Endothelial cell of umbilical vein (primary cell): ENCODE data around the gene PFAS. TPM values are rescaled to one million over a fixed set of nuclear protein-coding genes. Genes with fewer than 3 reads are reported as not detected.

Source experiments
- BruUV-seq: library from RNA; stranded (reverse); fragments of 400-500 nt; replicated peaks from 2 replicates; lab custom pipeline; 2021; lab: Mats Ljungman, UMichigan
- CTCF ChIA-PET: fragments of 300-600, 350-600 bp; sonication (Branson Sonifier 250); formaldehyde crosslinking; loops from one replicate; lab custom pipeline; 2021; ENCODE audit warnings: antibody characterized with exemption, inconsistent platforms; lab: Charles Lee
- POLR2A ChIA-PET: fragments of 300-600, 350-600 bp; sonication (Branson Sonifier 250); formaldehyde crosslinking; loops from one replicate; lab custom pipeline; 2021; ENCODE audit warnings: antibody characterized with exemption, inconsistent platforms; lab: Charles Lee
- DNase-seq: peaks from one replicate; pipeline ENCODE4 v3.0.0-alpha.2; 2011; ENCODE audit warnings: low read depth, low spot score
- FAIRE-seq: peaks from 2 replicates; lab custom pipeline; 2011; peaks lifted over from hg19 to GRCh38; lab: Jason Lieb, UNC
- H2AFZ ChIP-seq: 2 replicates; pipeline ENCODE4 v1.6.0; 2012; ENCODE audit warnings: low read depth, low read length, control low read depth, inconsistent platforms
- H3K27ac ChIP-seq: 2 replicates; pipeline ENCODE4 v1.5.1; 2011; ENCODE audit warnings: low read depth, mild to moderate bottlenecking, control low read depth, low read length, moderate library complexity; ENCODE audit not compliant: insufficient read depth
- H3K27me3 ChIP-seq, 2 experiments: 2 replicates each; pipeline versions ENCODE4 v1.6.0 to v1.6.1; 2011; ENCODE audit warnings: low read length in 2 of 2, mixed read lengths in 1 of 2; ENCODE audit not compliant: control insufficient read depth in 2 of 2, insufficient read depth in 2 of 2
- H3K36me3 ChIP-seq, 2 experiments: 2 replicates in 1 of 2; 3 replicates in 1 of 2; pipeline ENCODE4 v1.5.1; 2011; ENCODE audit warnings: low read length in 2 of 2, mild to moderate bottlenecking in 1 of 2, moderate library complexity in 1 of 2; ENCODE audit not compliant: control insufficient read depth in 2 of 2, insufficient read depth in 2 of 2; ENCODE audit errors: extremely low read depth in 1 of 2
- H3K4me1 ChIP-seq: 3 replicates; pipeline ENCODE4 v1.5.1; 2011; ENCODE audit warnings: mild to moderate bottlenecking, low read length; ENCODE audit not compliant: control insufficient read depth, insufficient read depth; ENCODE audit errors: extremely low read depth
- H3K4me2 ChIP-seq: 2 replicates; pipeline ENCODE4 v1.6.1; 2011; ENCODE audit warnings: low read length, control low read depth, mixed read lengths; ENCODE audit not compliant: insufficient read depth
- H3K4me3 ChIP-seq, 3 experiments: fragments of 200-600 bp in 1 of 3; sonication (generic), shearing (Covaris generic) in 1 of 3; replicated peaks in 1 of 3; 2 replicates each; pipeline ENCODE4 v1.5.1; 2011 to 2016; ENCODE audit warnings: control low read depth in 3 of 3, low read length in 3 of 3, mild to moderate bottlenecking in 2 of 3, inconsistent platforms in 1 of 3, low read depth in 1 of 3, moderate library complexity in 1 of 3; ENCODE audit not compliant: insufficient read depth in 1 of 3
- H3K79me2 ChIP-seq: 2 replicates; pipeline ENCODE4 v1.6.0; 2012; ENCODE audit warnings: low read length, inconsistent platforms; ENCODE audit not compliant: control insufficient read depth, insufficient read depth
- H3K9ac ChIP-seq: replicated peaks from 2 replicates; pipeline ENCODE3; 2011; ENCODE audit warnings: low read length, control low read depth; ENCODE audit not compliant: insufficient read depth; ENCODE audit errors: extremely low read depth
- H3K9me1 ChIP-seq: replicated peaks from 3 replicates; pipeline ENCODE4 v1.6.0; 2011; ENCODE audit warnings: mild to moderate bottlenecking, low read length; ENCODE audit not compliant: control insufficient read depth, insufficient read depth; ENCODE audit errors: extremely low read depth
- H3K9me3 ChIP-seq: replicated peaks from 2 replicates; pipeline ENCODE4 v1.5.1; 2012; ENCODE audit warnings: low read length, inconsistent platforms; ENCODE audit not compliant: control insufficient read depth, insufficient read depth
- H4K20me1 ChIP-seq: replicated peaks from 2 replicates; pipeline ENCODE3; 2011; ENCODE audit warnings: mild to moderate bottlenecking, low read length; ENCODE audit not compliant: control insufficient read depth, insufficient read depth; ENCODE audit errors: extremely low read depth
- EZH2 ChIP-seq: IDR thresholded peaks from 2 replicates; pipeline ENCODE4 v1.6.1; 2012; ENCODE audit warnings: borderline replicate concordance, low read depth, mild to moderate bottlenecking, moderate library complexity, low read length, inconsistent platforms; ENCODE audit not compliant: severe bottlenecking
- FOS ChIP-seq: IDR thresholded peaks from 2 replicates; pipeline ENCODE4 v1.6.1; 2011; ENCODE audit warnings: mild to moderate bottlenecking, low read length, moderate library complexity, borderline replicate concordance; ENCODE audit not compliant: insufficient read depth
- GATA2 ChIP-seq: IDR thresholded peaks from 2 replicates; pipeline ENCODE4 v1.7.0; 2011; ENCODE audit warnings: low read depth, mild to moderate bottlenecking, moderate library complexity, mixed read lengths, low read length; ENCODE audit not compliant: insufficient read length, insufficient read depth
- JUN ChIP-seq: IDR thresholded peaks from 2 replicates; pipeline ENCODE4 v1.6.1; 2011; ENCODE audit warnings: borderline replicate concordance, low read depth; ENCODE audit not compliant: insufficient read length, insufficient read depth
- MYC ChIP-seq: IDR thresholded peaks from one replicate; pipeline ENCODE4 v1.6.1; 2011; ENCODE audit warnings: mild to moderate bottlenecking, low read depth, low read length
- POLR2A ChIP-seq: IDR thresholded peaks from 2 replicates; pipeline ENCODE4 v1.6.1; 2012; ENCODE audit warnings: low read depth, mild to moderate bottlenecking, control low read depth, low read length
- POLR2AphosphoS5 ChIP-seq: IDR thresholded peaks from 2 replicates; pipeline ENCODE4 v1.6.1; 2012; ENCODE audit warnings: low read depth, mild to moderate bottlenecking, control low read depth, low read length, moderate library complexity; ENCODE audit not compliant: insufficient read depth
- dilution Hi-C: fragments of 300-500 bp; cut with MboI; formaldehyde crosslinking; loops from one replicate; pipeline ENCODE4 v1.15.0; 2019; ENCODE audit warnings: low sequenced_read_pairs; ENCODE audit not compliant: extremely low pct_ligation_motif_present
- intact Hi-C: fragments of 100-400 bp; cut with micrococcal nuclease; formaldehyde crosslinking; loops from one replicate; pipeline ENCODE4 v1.10.0; 2022
- polyA plus RNA-seq, 4 experiments: library from polyadenylated mRNA; depleted of rRNA in 3 of 4; stranded (reverse) in 3 of 4; unstranded in 1 of 4; fragments of >200 nt; gene quantifications; 2 replicates each; pipeline versions ENCODE4 v1.2.1 to v1.2.3, GENCODE V29; 2011 to 2012; ENCODE audit warnings: missing spikeins in 1 of 4
- total RNA-seq: library from RNA; stranded (reverse); gene quantifications from 2 replicates; pipeline ENCODE4 v1.2.3, GENCODE V29; 2021
- TF ChIP-seq, protein P1 (sequence below): IDR thresholded peaks from 2 replicates; pipeline ENCODE4 v1.6.1; 2011; ENCODE audit not compliant: insufficient read depth, insufficient read length
- TF ChIP-seq, protein P2 (sequence below), 2 donors: IDR thresholded peaks; 1 replicate in 1 of 2; 2 replicates in 1 of 2; pipeline ENCODE4 v1.5.1; 2011; ENCODE audit warnings: low read length in 2 of 2, mild to moderate bottlenecking in 2 of 2, moderate library complexity in 2 of 2, control low read depth in 1 of 2, inconsistent platforms in 1 of 2, low read depth in 1 of 2; ENCODE audit not compliant: insufficient read depth in 1 of 2; ENCODE audit errors: extremely low read depth in 1 of 2

Gene PFAS
- total and polyA plus RNA-seq, 2 donors (not counting 3 experiments of a cell fraction or from before 2014, with no cell fraction given): 34.1 to 108 TPM

DNA sequence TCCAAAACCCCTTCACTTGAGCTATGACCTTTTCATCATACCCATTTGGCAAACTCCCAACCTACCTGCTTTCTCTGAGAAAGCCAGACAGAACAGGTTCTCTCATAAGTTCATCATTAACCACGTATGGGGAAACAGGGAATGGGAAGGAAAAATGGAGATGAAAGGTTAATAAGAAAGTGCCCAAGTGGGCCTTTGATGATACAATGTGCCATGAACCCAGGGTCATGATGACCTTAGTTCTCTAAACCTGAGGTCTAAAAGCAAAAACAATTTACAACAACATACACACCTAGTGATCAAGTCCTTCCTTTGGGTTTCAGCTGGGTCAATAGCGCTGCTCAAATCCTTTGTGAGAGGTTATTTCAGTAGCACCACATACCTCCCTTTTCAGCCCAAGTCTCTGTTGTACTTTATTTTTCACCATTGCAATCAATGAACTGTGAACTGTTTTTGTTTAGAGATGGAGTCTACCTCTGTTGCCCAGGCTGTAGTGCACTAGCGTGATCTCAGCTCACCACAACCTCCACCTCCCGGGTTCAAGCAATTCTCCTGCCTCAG, 24.9 kb downstream of the PFAS start:
- no peak overlapping the region for H2AFZ ChIP-seq
- no peak for FAIRE-seq
- no TSS peak for BruUV-seq
- H3K9ac ChIP-seq: no peak overlapping the region
- H3K27ac ChIP-seq: no peak overlapping the region
- ChIA-PET POLR2A (no interaction called here), CTCF (no interaction called here)
- intact Hi-C loops: no loop called here
- no peaks in the 10 kb centered on the region for H3K79me2 ChIP-seq
- dilution Hi-C loops: no loop called here
- H4K20me1 ChIP-seq: no peaks in the 10 kb centered on the region
- H3K9me1 ChIP-seq: no peaks in the 10 kb centered on the region
- TF ChIP-seq JUN (no peak), EZH2 (no peak), GATA2 (no peak), POLR2AphosphoS5 (no peak), POLR2A (no peak), MYC (no peak), FOS (no peak)
- TF ChIP-seq, protein P1, sequence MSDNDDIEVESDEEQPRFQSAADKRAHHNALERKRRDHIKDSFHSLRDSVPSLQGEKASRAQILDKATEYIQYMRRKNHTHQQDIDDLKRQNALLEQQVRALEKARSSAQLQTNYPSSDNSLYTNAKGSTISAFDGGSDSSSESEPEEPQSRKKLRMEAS: no peak
- TF ChIP-seq, protein P2, sequence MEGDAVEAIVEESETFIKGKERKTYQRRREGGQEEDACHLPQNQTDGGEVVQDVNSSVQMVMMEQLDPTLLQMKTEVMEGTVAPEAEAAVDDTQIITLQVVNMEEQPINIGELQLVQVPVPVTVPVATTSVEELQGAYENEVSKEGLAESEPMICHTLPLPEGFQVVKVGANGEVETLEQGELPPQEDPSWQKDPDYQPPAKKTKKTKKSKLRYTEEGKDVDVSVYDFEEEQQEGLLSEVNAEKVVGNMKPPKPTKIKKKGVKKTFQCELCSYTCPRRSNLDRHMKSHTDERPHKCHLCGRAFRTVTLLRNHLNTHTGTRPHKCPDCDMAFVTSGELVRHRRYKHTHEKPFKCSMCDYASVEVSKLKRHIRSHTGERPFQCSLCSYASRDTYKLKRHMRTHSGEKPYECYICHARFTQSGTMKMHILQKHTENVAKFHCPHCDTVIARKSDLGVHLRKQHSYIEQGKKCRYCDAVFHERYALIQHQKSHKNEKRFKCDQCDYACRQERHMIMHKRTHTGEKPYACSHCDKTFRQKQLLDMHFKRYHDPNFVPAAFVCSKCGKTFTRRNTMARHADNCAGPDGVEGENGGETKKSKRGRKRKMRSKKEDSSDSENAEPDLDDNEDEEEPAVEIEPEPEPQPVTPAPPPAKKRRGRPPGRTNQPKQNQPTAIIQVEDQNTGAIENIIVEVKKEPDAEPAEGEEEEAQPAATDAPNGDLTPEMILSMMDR (IDR thresholded peaks at IDR 0.05; ENCODE audit: extremely low read depth in 1 of 2, insufficient read depth in 1 of 2, low read depth in 1 of 2, low read length in 2 of 2): no peak
- no peak overlapping the region for H3K4me2 ChIP-seq
- peaks cover 0 to 1% of the 10 kb centered on the region in 2 experiments for H3K36me3 ChIP-seq
- no peaks in the 10 kb centered on the region for H3K4me1 ChIP-seq
- no peak for DNase-seq
- no peak overlapping the region for H3K4me3 ChIP-seq
- no peaks in the 10 kb centered on the region for H3K9me3 ChIP-seq
- no peaks in the 10 kb centered on the region for H3K27me3 ChIP-seq
